ENCODE results near the gene HOPX. TPM values are rescaled to one million over a fixed set of nuclear protein-coding genes. Genes with fewer than 3 reads are reported as not detected.

Gene HOPX
- total RNA-seq, 2 donors from 2014 or later: 1.6 TPM; not detected in 1

DNA sequence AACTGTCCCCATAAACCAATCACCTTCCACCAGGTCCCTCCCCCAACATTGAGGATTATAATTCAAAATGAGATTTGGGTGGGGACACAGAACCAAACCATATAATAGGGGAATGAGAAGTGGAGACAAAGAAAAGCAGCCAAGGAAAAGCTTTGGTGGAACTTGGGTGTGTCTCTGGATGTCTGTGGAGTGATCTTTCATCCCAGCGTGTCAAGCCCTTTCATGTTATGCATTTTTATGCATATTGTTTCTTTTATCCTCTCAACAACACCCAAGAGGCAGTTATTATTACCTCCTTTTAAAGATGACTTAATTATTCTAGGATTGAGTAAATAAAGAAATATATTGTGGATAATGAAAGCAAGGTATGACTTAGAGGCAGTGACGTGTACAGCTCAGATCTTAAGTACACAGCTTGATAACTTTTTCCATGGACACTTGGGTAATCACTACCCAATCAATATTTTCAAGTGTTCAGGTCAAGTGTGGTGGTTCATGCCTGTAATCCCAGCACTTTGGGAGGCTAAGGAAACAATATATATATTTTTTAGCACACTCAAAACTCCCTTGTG is 42.6 kb upstream of the HOPX start:
- DNase-seq: no peak
- 37 to 42% methylated on average over 2 of the region's 2 CpGs for WGBS, 2 donors
- no peak for ATAC-seq
- Histone ChIP-seq H3K9me3 (no peaks in the 10 kb centered on the region), H3K4me3 (no peak overlapping the region), H3K27ac (no peak overlapping the region), H3K4me1 (no peaks in the 10 kb centered on the region), H3K36me3 (replicated peaks in 1 of 2; ENCODE audit: insufficient read depth in 1 of 2, low read depth in 2 of 2) (no peaks in the 10 kb centered on the region), H3K27me3 (no peaks in the 10 kb centered on the region)
- TF ChIP-seq CTCF (IDR thresholded peaks at IDR 0.05) (no peak), POLR2A (IDR thresholded peaks at IDR 0.05) (no peak)
- intact Hi-C loops (cut with DNase I): no loop called here

- Histone ChIP-seq H3K36me3 (replicated peaks in 1 of 2; ENCODE audit: insufficient read depth in 1 of 2, low read depth in 2 of 2) (no peaks in the 10 kb centered on the region), H3K4me1 (no peaks in the 10 kb centered on the region), H3K27ac (no peak overlapping the region), H3K27me3 (no peaks in the 10 kb centered on the region), H3K4me3 (no peak overlapping the region), H3K9me3 (no peaks in the 10 kb centered on the region)
- 52 to 57% methylated on average over 5 of the region's 5 CpGs for WGBS, 2 donors
- no peak for ATAC-seq
- intact Hi-C loops (cut with DNase I): no loop called here
- DNase-seq: no peak
- no peak for TF ChIP-seq POLR2A (IDR thresholded peaks at IDR 0.05)
- TF ChIP-seq CTCF (IDR thresholded peaks at IDR 0.05): no peak
Observed at GRCh38 chr4:56723201-56723605, 42.1 kb upstream of the HOPX start.

DNA sequence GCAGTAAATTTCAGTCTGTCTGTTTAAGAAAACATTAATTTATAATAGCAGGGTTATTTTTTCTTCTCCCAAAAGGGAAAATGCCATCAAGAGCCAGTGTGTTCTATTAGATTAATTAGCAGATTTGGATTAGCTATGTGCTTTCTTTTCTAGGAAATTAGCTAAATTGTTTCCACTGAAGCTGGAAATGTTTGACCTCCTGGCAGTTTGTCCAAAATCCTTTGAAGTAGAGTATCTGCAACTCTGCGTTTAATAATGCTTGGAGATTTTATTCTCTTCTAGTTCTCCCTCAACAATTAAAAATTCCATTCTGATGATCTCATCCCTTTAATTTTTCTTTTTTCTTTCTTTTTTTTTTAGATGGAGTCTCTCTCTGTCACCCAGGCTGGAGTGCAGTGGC is 27.1 kb upstream of the HOPX start:
- ATAC-seq: no peak
- 21 to 31% methylated on average over 1 of the region's 1 CpG for WGBS, 2 donors
- H3K9me3 ChIP-seq: no peaks in the 10 kb centered on the region
- H3K4me1 ChIP-seq: no peaks in the 10 kb centered on the region
- no peaks in the 10 kb centered on the region for H3K36me3 ChIP-seq (replicated peaks in 1 of 2; ENCODE audit: insufficient read depth in 1 of 2, low read depth in 2 of 2)
- H3K27ac ChIP-seq: no peak overlapping the region
- H3K4me3 ChIP-seq: no peak overlapping the region
- intact Hi-C loops (cut with DNase I): no loop called here
- no peak for TF ChIP-seq CTCF (IDR thresholded peaks at IDR 0.05)
- no peak for TF ChIP-seq POLR2A (IDR thresholded peaks at IDR 0.05)
- H3K27me3 ChIP-seq: no peaks in the 10 kb centered on the region
- DNase-seq: no peak

DNA sequence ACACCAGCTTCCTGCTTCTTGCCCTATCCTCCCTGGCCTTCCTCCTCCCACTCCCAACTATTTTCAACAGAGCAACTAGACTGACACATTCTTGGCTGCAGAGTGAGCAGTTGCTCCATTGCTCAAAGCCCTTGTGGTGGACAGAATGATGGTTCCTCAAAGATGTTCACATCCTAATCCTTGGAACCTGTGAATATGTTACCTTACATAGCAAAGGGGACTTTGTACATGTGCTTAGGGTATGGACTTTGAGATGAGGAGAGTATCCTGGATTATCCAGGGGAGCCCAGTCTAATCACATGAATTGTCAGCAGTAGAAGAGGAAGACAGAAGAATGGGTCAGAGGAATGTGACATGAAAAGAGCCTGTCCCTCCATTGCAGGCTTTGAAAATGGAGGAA is 24.9 kb upstream of the HOPX start:
- Histone ChIP-seq H3K9me3 (no peaks in the 10 kb centered on the region), H3K4me1 (no peaks in the 10 kb centered on the region), H3K36me3 (replicated peaks in 1 of 2; ENCODE audit: insufficient read depth in 1 of 2, low read depth in 2 of 2) (no peaks in the 10 kb centered on the region), H3K27me3 (no peaks in the 10 kb centered on the region), H3K27ac (no peak overlapping the region), H3K4me3 (no peak overlapping the region)
- no peak for ATAC-seq
- intact Hi-C loops (cut with DNase I): no loop called here
- no peak for DNase-seq
- TF ChIP-seq CTCF (IDR thresholded peaks at IDR 0.05) (no peak), POLR2A (IDR thresholded peaks at IDR 0.05) (no peak)

DNA sequence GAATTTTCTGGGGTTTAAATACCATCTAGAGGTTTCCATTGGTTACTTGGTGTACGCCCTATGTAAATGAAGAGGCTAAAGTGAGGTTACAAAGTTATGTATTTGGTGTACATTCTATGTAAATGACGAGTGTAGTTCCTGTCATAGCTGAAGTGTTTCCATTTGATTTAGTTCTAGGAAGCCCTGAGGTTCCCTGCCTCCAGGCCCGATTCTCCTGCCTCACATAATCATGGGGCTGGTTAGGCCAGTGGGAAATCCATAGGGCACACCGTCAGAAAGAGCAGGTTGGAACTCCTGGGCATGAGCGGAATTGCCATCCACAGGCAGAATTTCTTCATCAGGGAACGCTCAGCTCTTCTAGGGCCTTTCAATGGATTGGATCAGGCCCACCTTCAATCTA is 24.2 kb upstream of the HOPX start:
- H3K4me1 ChIP-seq: no peaks in the 10 kb centered on the region
- DNase-seq (no peak), ATAC-seq (no peak)
- H3K4me3 ChIP-seq: no peak overlapping the region
- no peaks in the 10 kb centered on the region for H3K36me3 ChIP-seq (replicated peaks in 1 of 2; ENCODE audit: insufficient read depth in 1 of 2, low read depth in 2 of 2)
- no peak overlapping the region for H3K27ac ChIP-seq
- TF ChIP-seq POLR2A (IDR thresholded peaks at IDR 0.05) (no peak), CTCF (IDR thresholded peaks at IDR 0.05) (no peak)
- H3K9me3 ChIP-seq: no peaks in the 10 kb centered on the region
- intact Hi-C loops (cut with DNase I): no loop called here
- 71 to 80% methylated on average over 6 of the region's 6 CpGs for WGBS, 2 donors
- no peaks in the 10 kb centered on the region for H3K27me3 ChIP-seq
